Heart left ventricle (tissue), 16 donors: ENCODE data around the gene SLC6A18. TPM values are rescaled to one million over a fixed set of nuclear protein-coding genes. Genes with fewer than 3 reads are reported as not detected.

ENCODE experiments used
- ATAC-seq, 4 donors: fragments of 200-7000 bp; cut with Tn5 transposase; one replicate each; pipeline ENCODE4 v1.9.1; 2020 to 2022; ENCODE audit warnings: moderate library complexity in 4 of 4, mild to moderate bottlenecking in 3 of 4, moderate number of reproducible peaks in 1 of 4
- DNase-seq, 5 donors: peaks; one replicate each; pipeline ENCODE4 v3.0.0-alpha.2; 2020
- H3K27ac ChIP-seq, 12 donors: fragments of 200-600 bp; sonication (generic) in 4 of 12; one replicate each; pipeline versions ENCODE4 v1.5.0 to v1.8.0; 2016 to 2022; ENCODE audit warnings: mild to moderate bottlenecking in 2 of 12
- H3K27me3 ChIP-seq, 9 donors: fragments of 200-600 bp; sonication (generic) in 2 of 9; one replicate each; pipeline versions ENCODE4 v1.5.1 to v1.8.0; 2016 to 2022; ENCODE audit warnings: mild to moderate bottlenecking in 3 of 9
- H3K36me3 ChIP-seq, 9 donors: fragments of 200-600 bp; sonication (generic) in 2 of 9; one replicate each; pipeline versions ENCODE4 v1.5.0 to v1.8.0; 2018 to 2022; ENCODE audit warnings: mild to moderate bottlenecking in 2 of 9
- H3K4me1 ChIP-seq, 12 donors: fragments of 200-600 bp; sonication (generic) in 4 of 12; one replicate each; pipeline versions ENCODE4 v1.5.0 to v1.8.0; 2016 to 2022; ENCODE audit warnings: mild to moderate bottlenecking in 3 of 12
- H3K4me3 ChIP-seq, 12 donors: fragments of 200-600 bp; sonication (generic) in 4 of 12; one replicate each; pipeline versions ENCODE4 v1.5.0 to v1.8.0; 2017 to 2022; ENCODE audit warnings: mild to moderate bottlenecking in 9 of 12, moderate library complexity in 4 of 12
- H3K9me3 ChIP-seq, 12 donors: fragments of 200-600 bp; sonication (generic) in 4 of 12; one replicate each; pipeline versions ENCODE4 v1.5.0 to v1.8.0; 2016 to 2022; ENCODE audit warnings: mild to moderate bottlenecking in 1 of 12
- CTCF ChIP-seq, 12 donors: fragments of 200-600 bp; sonication (generic) in 4 of 12; IDR thresholded peaks; one replicate each; pipeline versions ENCODE4 v1.5.0 to v1.8.0; 2018 to 2022; ENCODE audit warnings: antibody characterized with exemption in 12 of 12, mild to moderate bottlenecking in 5 of 12
- POLR2A ChIP-seq, 2 donors: fragments of 450-650 bp; IDR thresholded peaks; one replicate each; pipeline ENCODE4 v1.6.1; 2017; ENCODE audit warnings: antibody characterized with exemption in 2 of 2, mild to moderate bottlenecking in 2 of 2, moderate library complexity in 2 of 2
- WGBS, 4 donors: extraction: QIAGEN DNeasy Blood & Tissue Kit in 2 of 4; methylation state at CpG; one replicate each; pipeline versions ENCODE4 v1.1.5 to v1.1.7; 2013 to 2018; 5-methylcytosine and 5-hydroxymethylcytosine counted together
- intact Hi-C, 10 donors: fragments of 100-400 bp; cut with DNase I; formaldehyde crosslinking; loops; one replicate each; pipeline versions ENCODE4 v1.11.1 to v1.14.2; 2022
- polyA plus RNA-seq, 2 donors: library from polyadenylated mRNA; stranded (reverse); fragments of 200-250 nt; gene quantifications; one replicate each; pipeline ENCODE4 v1.2.3, GENCODE V29; 2013
- total RNA-seq, 9 donors: library from RNA; depleted of rRNA in 2 of 9; stranded (reverse); fragments of >200 nt in 2 of 9; fragmentation: NEBNext Ultra II Directional in 3 of 9; extraction: Animal tissue kit (Norgen Biotek cat#: 25700) in 3 of 9; gene quantifications; one replicate each; pipeline versions ENCODE4 v1.1.0 to v1.2.4, GENCODE V29; 2016 to 2023
- donor health status: ischemic (EF 13 %, LVEDD 7.1; RV severe dilation, severe dysfunction).
- donor health status: healthy with polysubstance abuse.
- donor health status: DM: no; HTN: yes; CAD: no.
- donor health status: DM: no; HTN: no; CAD: no.
- donor health status: ischemic (EF 25% LVEDD 6.9; RV normal size, moderate dysfunction).
- donor health status: ischemic (EF 25% LVEDD 5.7; RV mildly dilated, moderate dysfunction).
- donor health status: healthy.
- donor health status: DM: yes; HTN: yes; CAD: no.
- donor health status: ischemic (EF 35%, LVEDD 5.7; RV mildly dilated, moderate dysfunction).
- donor health status: nonischemic (EF 11% LVEDD 7.7; RV severe dilation, severe dysfunction).
- donor health status: DM: yes; HTN: yes; CAD: no.
- donor health status: PGD.
- donor health status: ischemic (EF 29% LVEDD 5.4; RV normal size, mild dysfunction).
- donor health status: nonischemic (EF 23%, LVEDD 6.1; RV moderate dilation, normal function).

SLC6A18 gene
- total and polyA plus RNA-seq, 11 donors, result not detected

- Histone ChIP-seq H3K36me3 (no peaks in the 10 kb centered on the region), H3K4me1 (peaks cover 0 to 10% (median 0%) of the 10 kb centered on the region in 12 donors), H3K4me3 (no peak overlapping the region), H3K27me3 (peaks cover 10 to 54% (median 32%) of the 10 kb centered on the region in 9 donors), H3K27ac (no peak overlapping the region), H3K9me3 (no peaks in the 10 kb centered on the region)
- intact Hi-C loops, result no loop called here
- TF ChIP-seq POLR2A (IDR thresholded peaks at IDR 0.05) (no peak), CTCF (IDR thresholded peaks at IDR 0.05) (no peak)
- ATAC-seq (no peak), DNase-seq (no peak)
- WGBS, 4 donors, result 35 to 48% (median 42%) methylated on average over 13 to 33 of the region's 33 CpGs
These were observed 18.4 kb downstream of the SLC6A18 start for GRCh38 chr5:1243487-1244130.

GRCh38 chr5:1244255-1244654 lies 19.1 kb downstream of the SLC6A18 start:
- ATAC-seq (no peak), DNase-seq (no peak)
- TF ChIP-seq CTCF (IDR thresholded peaks at IDR 0.05), result no peak
- TF ChIP-seq POLR2A (IDR thresholded peaks at IDR 0.05), result no peak
- Histone ChIP-seq H3K27ac (no peak overlapping the region), H3K4me1 (peaks cover 0 to 10% (median 0%) of the 10 kb centered on the region in 12 donors), H3K27me3 (peaks cover 10 to 61% (median 32%) of the 10 kb centered on the region in 9 donors), H3K9me3 (no peaks in the 10 kb centered on the region), H3K4me3 (no peak overlapping the region), H3K36me3 (no peaks in the 10 kb centered on the region)
- intact Hi-C loops, result no loop called here
- WGBS, 4 donors, result 72 to 81% (median 74%) methylated on average over 13 to 21 of the region's 21 CpGs

GRCh38 chr5:1244976-1245375 lies 19.8 kb downstream of the SLC6A18 start:
- TF ChIP-seq POLR2A (IDR thresholded peaks at IDR 0.05) (no peak), CTCF (IDR thresholded peaks at IDR 0.05) (no peak)
- H3K36me3 ChIP-seq, result no peaks in the 10 kb centered on the region
- DNase-seq (no peak), ATAC-seq (no peak)
- H3K4me3 ChIP-seq, result no peak overlapping the region
- H3K4me1 ChIP-seq, result peaks cover 0 to 10% (median 0%) of the 10 kb centered on the region in 12 donors
- intact Hi-C loops, result no loop called here
- no peak overlapping the region for H3K27ac ChIP-seq
- 51 to 81% (median 61%) methylated on average over 4 to 10 of the region's 10 CpGs for WGBS, 4 donors
- H3K9me3 ChIP-seq, result no peaks in the 10 kb centered on the region
- H3K27me3 ChIP-seq, result peaks cover 10 to 68% (median 32%) of the 10 kb centered on the region in 9 donors

- Histone ChIP-seq H3K27ac (no peak overlapping the region), H3K4me1 (peaks cover 0 to 10% (median 0%) of the 10 kb centered on the region in 12 donors), H3K9me3 (no peaks in the 10 kb centered on the region), H3K36me3 (no peaks in the 10 kb centered on the region), H3K4me3 (no peak overlapping the region), H3K27me3 (peaks cover 10 to 72% (median 32%) of the 10 kb centered on the region in 9 donors)
- DNase-seq, result no peak
- intact Hi-C loops, result no loop called here
- no peak for ATAC-seq
- 36 to 60% (median 46%) methylated on average over 15 to 58 of the region's 58 CpGs for WGBS, 4 donors
- no peak for TF ChIP-seq CTCF (IDR thresholded peaks at IDR 0.05)
- no peak for TF ChIP-seq POLR2A (IDR thresholded peaks at IDR 0.05)
These were observed 20.9 kb downstream of the SLC6A18 start for GRCh38 chr5:1245905-1246576.
